Hematopoietic multipotent progenitor cell (in vitro differentiated cells): ENCODE results near the gene FAM9C. TPM values are rescaled to one million over a fixed set of nuclear protein-coding genes. Genes with fewer than 3 reads are reported as not detected.

Experiments used
- DNase-seq, 3 donors: peaks; one replicate each; pipeline ENCODE4 v3.0.0-alpha.2; 2011 to 2015; ENCODE audit warnings: low read depth in 2 of 3, low spot score in 2 of 3
- total RNA-seq: library from RNA; depleted of rRNA; stranded (reverse); fragments of >200 nt; gene quantifications from one replicate; pipeline ENCODE4 v1.2.3, GENCODE V29; 2012

Gene FAM9C
- total RNA-seq, 1 donor = not detected

DNA sequence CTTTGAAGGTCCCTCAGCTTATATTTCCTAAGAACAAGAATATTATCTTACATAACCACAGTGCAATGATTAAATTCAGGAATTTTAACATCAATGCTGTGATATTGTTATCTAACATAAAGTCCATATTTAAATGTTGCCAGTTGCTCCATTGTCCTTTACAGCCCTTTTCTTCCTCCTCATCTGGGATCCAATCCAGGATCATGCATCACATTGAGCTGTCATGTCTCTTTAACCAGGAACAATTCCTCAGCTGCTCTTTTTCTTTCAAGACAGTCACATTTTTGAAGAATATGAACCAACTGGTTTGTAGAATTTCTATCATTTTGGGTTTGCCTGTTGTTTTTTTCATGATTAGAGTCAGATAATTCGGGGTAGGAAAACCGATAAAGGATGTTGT is 57.5 kb downstream of the FAM9C start:
- no peak for DNase-seq

DNA sequence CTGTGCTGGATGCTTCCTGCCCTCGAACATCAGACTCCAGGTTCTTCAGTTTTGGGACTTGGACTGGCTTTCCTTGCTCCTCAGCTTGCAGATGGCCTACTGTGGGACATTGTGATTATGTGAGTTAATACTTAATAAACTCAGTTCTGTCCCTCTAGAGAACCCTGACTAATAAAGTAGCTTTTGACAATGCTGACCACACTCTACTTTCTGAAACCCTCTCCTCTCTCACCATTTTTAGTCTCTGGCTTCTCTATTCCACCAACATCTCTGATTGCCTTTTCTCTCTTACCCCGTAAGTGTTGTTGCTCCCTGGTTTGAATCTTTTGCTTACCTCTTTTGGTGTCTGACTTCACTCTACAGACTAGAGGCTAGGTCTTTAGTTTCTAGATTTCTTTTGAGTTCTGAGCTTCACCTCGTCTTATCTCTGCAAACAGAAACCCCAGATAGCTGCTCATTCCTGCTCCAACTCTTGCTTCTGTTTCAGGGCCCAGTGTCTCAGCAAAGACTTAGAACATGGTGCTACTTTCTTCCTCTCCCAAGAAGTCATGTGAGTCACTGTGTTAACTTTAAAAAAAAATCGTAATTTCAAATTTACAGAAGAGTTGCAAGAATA is 58.1 kb downstream of the FAM9C start:
- no peak for DNase-seq

Other genes starting within 250 kb of the FAM9C start
- gene TLR7, start 177.5 kb downstream of the FAM9C start, total RNA-seq = under 0.01 TPM
- gene TLR8, start 138.0 kb downstream of the FAM9C start, total RNA-seq = 0.27 TPM
- 723 TPM for gene TMSB4X, start 69.5 kb downstream of the FAM9C start, total RNA-seq